NCI-H1417 treated with DMSO at 0.1 percent for 48 hours (cell line): ENCODE data around the gene CD248.
"Not testable (repeated sequence)": the region's sequence is repeated elsewhere in the genome, so short reads cannot be mapped to it uniquely, and the experiment has no call there.

Experiments
- DNase-seq: peaks from one replicate; lab custom pipeline; 2025; lab: John Stamatoyannopoulos, UW

CD248 gene

GRCh38 chr11:66313321-66314185 is 3.3 kb downstream of the CD248 start:
- no peak for DNase-seq

GRCh38 chr11:66312549-66313320 is 4.1 kb downstream of the CD248 start:
- peak; percentile 86 for DNase-seq

GRCh38 chr11:66311965-66312548 is 4.8 kb downstream of the CD248 start:
- DNase-seq: peak; percentile 83

GRCh38 chr11:66311470-66311964 is 5.3 kb downstream of the CD248 start:
- no peak for DNase-seq

GRCh38 chr11:66310803-66311440 is 5.9 kb downstream of the CD248 start:
- not testable (repeated sequence) for DNase-seq

GRCh38 chr11:66310324-66310723 is 6.5 kb downstream of the CD248 start:
- DNase-seq: no peak

- no peak for DNase-seq
Measured at GRCh38 chr11:66309475-66309874, 7.4 kb downstream of the CD248 start.

GRCh38 chr11:66302656-66303055 is 14.2 kb downstream of the CD248 start:
- DNase-seq: no peak

GRCh38 chr11:66299186-66299585 is 17.7 kb downstream of the CD248 start:
- no peak for DNase-seq

GRCh38 chr11:66297610-66298009 is 19.2 kb downstream of the CD248 start:
- DNase-seq: no peak

- no peak for DNase-seq
Measured at GRCh38 chr11:66294626-66295620, 21.9 kb downstream of the CD248 start.

- DNase-seq: no peak
Measured at GRCh38 chr11:66293777-66294625, 22.8 kb downstream of the CD248 start.

GRCh38 chr11:66293352-66293751 is 23.5 kb downstream of the CD248 start:
- no peak for DNase-seq

GRCh38 chr11:66292543-66293332 is 24.1 kb downstream of the CD248 start:
- no peak for DNase-seq

GRCh38 chr11:66291706-66292542 is 24.9 kb downstream of the CD248 start, which contains the start of gene TMEM151A:
Gene TMEM151A (plus strand): TSS chr11:66291894. CDS start chr11:66292014, 120 bp downstream.
- no peak for DNase-seq

- DNase-seq: no peak
Measured at GRCh38 chr11:66291303-66291705, 25.5 kb downstream of the CD248 start.

- no peak for DNase-seq
Measured at GRCh38 chr11:66290330-66290621, 26.6 kb downstream of the CD248 start.
